ENCODE measurements around the gene NR5A2. TPM values are rescaled to one million over a fixed set of nuclear protein-coding genes. Genes with fewer than 3 reads are reported as not detected.

The NR5A2 gene
- total RNA-seq, 2 donors from 2014 or later = 0.44 to 0.63 TPM

DNA sequence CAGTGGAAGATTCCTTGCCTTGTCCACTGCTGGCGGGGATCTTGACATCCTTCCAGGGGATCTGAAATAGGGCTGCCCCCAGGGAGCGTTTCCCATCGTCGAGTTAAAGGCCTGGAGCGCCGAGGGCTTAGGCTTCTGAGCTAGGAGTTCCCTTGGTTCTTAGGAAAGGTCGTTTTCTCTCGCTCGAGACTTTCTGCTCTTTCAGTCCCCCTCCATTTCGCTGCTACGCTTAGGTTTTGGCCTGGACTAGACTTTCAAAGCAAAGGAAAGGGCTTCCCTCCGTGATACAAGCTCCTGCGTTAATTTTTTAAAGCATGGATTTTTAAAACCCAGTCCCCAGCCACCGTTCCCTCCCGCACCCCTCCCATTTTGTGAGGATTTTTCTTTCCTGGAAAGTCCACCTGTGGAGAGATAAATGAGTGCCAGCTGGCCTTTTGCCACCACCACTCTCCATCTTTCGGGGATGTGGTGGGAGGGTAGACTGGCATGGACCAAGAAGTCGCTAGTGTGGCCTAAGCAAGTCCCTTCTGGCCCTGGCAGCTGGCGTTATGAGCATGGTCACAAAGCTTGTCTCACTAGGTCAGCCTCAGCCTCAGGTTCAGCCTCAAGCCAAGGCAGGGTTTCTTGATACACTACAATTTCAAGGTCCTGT, 9.2 kb downstream of the NR5A2 start:
- Histone ChIP-seq H3K36me3 (no peaks in the 10 kb centered on the region), H3K27me3 (peaks cover 44 to 56% of the 10 kb centered on the region in 2 donors), H3K4me1 (peaks cover 0 to 49% of the 10 kb centered on the region in 2 donors), H3K27ac (no peak overlapping the region), H3K4me3 (no peak overlapping the region), H3K9me3 (no peaks in the 10 kb centered on the region)
- no peak for DNase-seq (ENCODE audit: low spot score)
- TF ChIP-seq, protein P1, sequence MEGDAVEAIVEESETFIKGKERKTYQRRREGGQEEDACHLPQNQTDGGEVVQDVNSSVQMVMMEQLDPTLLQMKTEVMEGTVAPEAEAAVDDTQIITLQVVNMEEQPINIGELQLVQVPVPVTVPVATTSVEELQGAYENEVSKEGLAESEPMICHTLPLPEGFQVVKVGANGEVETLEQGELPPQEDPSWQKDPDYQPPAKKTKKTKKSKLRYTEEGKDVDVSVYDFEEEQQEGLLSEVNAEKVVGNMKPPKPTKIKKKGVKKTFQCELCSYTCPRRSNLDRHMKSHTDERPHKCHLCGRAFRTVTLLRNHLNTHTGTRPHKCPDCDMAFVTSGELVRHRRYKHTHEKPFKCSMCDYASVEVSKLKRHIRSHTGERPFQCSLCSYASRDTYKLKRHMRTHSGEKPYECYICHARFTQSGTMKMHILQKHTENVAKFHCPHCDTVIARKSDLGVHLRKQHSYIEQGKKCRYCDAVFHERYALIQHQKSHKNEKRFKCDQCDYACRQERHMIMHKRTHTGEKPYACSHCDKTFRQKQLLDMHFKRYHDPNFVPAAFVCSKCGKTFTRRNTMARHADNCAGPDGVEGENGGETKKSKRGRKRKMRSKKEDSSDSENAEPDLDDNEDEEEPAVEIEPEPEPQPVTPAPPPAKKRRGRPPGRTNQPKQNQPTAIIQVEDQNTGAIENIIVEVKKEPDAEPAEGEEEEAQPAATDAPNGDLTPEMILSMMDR (IDR thresholded peaks at IDR 0.05) = no peak

DNA sequence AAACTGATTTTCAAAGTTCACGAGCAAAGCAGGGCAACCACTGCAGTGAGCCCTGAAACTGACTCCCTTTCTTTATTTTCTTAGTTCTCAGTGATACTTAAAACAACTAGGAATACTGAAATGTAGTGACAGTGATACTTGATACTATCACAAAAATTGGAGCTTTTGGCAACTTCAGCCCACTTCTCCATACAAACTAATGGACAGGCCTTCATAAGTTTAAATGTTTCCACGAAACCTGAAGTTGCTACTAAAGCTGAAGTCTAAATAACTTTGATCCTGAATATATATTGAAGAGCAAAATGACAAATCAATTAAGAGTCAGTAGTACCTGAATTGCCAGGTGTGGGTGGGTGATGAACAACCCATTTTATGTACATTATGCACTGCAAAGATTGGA, 10.0 kb downstream of the NR5A2 start:
- H3K4me3 ChIP-seq = no peak overlapping the region
- H3K27ac ChIP-seq = no peak overlapping the region
- no peak for DNase-seq (ENCODE audit: low spot score)
- peaks cover 0 to 57% of the 10 kb centered on the region in 2 donors for H3K4me1 ChIP-seq
- H3K9me3 ChIP-seq = no peaks in the 10 kb centered on the region
- TF ChIP-seq, protein P1 (IDR thresholded peaks at IDR 0.05) = no peak
- H3K36me3 ChIP-seq = no peaks in the 10 kb centered on the region
- peaks cover 52 to 63% of the 10 kb centered on the region in 2 donors for H3K27me3 ChIP-seq

DNA sequence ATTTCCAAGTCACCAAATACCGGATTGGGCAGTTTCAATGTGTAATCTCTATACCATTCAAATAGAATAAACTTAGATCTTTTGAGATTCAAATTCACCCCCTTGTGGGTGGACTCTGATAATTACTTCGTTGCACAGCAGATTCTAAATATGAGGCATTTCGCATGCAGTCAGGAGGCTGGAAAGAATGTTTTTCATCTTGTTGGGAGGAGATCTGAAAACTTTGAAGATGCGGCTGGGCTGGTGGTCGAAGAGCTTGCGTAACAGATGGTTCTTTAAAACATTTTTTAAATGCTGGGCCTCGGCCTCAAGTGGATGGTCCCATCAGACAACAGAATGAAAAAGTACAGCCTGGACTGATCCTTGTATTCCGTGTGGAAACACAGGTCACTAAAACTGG, 10.4 kb downstream of the NR5A2 start:
- H3K9me3 ChIP-seq = no peaks in the 10 kb centered on the region
- no peak for DNase-seq (ENCODE audit: low spot score)
- no peaks in the 10 kb centered on the region for H3K36me3 ChIP-seq
- H3K27me3 ChIP-seq = peaks cover 55 to 67% of the 10 kb centered on the region in 2 donors
- TF ChIP-seq, protein P1 (IDR thresholded peaks at IDR 0.05) = no peak
- H3K27ac ChIP-seq = no peak overlapping the region
- H3K4me3 ChIP-seq = no peak overlapping the region
- peaks cover 0 to 61% of the 10 kb centered on the region in 2 donors for H3K4me1 ChIP-seq

DNA sequence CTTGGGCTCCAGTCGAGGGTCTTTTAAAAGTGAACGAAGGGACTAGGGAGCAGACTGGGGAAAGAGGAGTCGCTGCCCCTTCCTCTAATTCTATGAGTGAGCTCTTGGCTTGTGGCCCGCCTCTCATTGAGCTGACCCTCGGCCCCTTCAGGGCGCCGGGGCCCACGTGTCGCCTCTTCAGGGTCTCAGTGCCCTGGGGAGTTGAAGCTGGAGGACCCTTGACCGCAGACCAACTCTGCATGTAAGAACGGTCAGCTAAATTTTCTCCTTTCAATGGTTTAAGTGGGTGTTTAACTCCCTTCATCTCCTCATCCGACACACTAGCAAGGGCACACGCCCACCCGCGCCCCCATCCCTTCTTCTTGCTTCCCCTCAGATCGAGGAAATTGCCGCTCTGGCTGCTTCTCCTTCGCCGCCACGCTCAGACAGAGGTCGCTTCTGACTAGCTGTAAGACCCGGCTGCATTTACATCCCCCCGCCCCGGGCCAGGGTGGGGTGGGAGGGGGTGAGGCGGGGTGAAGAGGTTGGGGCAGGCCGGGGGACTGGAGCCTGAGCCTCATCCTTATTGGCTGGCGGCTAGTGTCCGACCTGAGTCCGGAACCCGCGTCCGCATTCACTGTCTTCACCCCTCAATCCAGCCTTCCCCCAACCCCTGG, 10.9 kb downstream of the NR5A2 start:
- no peaks in the 10 kb centered on the region for H3K9me3 ChIP-seq
- H3K27me3 ChIP-seq = peaks cover 60 to 72% of the 10 kb centered on the region in 2 donors
- no peak overlapping the region for H3K27ac ChIP-seq
- no peak for DNase-seq (ENCODE audit: low spot score)
- TF ChIP-seq, protein P1 (IDR thresholded peaks at IDR 0.05) = no peak
- peak overlapping the region in 1 of 2 donors; percentile 54 for H3K4me3 ChIP-seq
- H3K4me1 ChIP-seq = peaks cover 0 to 65% of the 10 kb centered on the region in 2 donors
- no peaks in the 10 kb centered on the region for H3K36me3 ChIP-seq

DNA sequence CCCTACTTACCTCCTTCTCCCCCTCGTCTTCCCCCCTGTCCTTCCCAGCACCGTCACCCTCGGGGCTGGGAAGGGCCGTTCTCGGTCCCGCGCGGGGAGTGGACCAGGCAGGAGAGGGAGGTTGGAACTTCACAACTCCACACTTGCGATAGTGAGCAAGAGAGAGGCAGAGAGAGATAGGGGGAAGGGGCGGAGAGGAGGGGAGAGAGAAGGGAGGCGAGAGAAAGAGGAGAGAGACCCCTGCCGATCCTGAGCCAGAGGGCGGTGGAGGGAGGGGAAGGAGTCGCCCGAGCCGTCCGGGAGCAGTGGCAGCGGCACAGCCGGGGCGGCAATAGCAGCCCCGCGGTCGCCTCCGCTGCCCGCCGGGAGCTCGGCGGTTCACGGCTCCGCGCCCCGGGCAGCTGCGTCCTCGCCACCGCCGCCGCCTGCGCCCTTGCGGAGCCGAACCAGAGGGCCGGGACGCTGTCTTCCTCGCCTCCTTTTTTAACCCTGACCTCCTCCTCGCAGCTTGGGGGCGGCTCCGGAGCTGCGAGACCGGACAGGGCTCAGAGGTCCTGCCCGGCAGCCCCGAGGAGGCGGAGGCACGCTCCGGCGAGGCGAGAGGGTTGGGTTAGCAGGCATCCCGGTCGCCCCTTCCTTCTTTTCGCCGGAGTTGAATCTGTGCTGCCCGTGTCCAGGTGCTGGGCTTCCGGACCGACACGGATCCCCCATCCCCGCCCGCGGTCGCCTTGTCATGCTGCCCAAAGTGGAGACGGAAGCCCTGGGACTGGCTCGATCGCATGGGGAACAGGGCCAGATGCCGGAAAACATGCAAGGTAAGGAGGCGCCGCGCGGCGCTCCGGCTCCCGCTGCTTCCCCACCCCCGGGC, 11.7 kb downstream of the NR5A2 start:
- H3K27ac ChIP-seq = no peak overlapping the region
- no peaks in the 10 kb centered on the region for H3K36me3 ChIP-seq
- H3K4me1 ChIP-seq = peaks cover 0 to 65% of the 10 kb centered on the region in 2 donors
- DNase-seq (ENCODE audit: low spot score) = no peak
- no peaks in the 10 kb centered on the region for H3K9me3 ChIP-seq
- H3K27me3 ChIP-seq = peaks cover 65 to 72% of the 10 kb centered on the region in 2 donors
- peak overlapping the region; percentile 27 to 54 for H3K4me3 ChIP-seq
- TF ChIP-seq, protein P1 (IDR thresholded peaks at IDR 0.05) = no peak
